ENCODE results near the gene ADA. TPM values are rescaled to one million over a fixed set of nuclear protein-coding genes. Genes with fewer than 3 reads are reported as not detected.
A peak's percentile ranks its signal among the peaks of the same experiment; 100 is the strongest.

ADA gene
- polyA plus RNA-seq, 4 donors, result 4.3 to 135 (median 101) TPM

DNA sequence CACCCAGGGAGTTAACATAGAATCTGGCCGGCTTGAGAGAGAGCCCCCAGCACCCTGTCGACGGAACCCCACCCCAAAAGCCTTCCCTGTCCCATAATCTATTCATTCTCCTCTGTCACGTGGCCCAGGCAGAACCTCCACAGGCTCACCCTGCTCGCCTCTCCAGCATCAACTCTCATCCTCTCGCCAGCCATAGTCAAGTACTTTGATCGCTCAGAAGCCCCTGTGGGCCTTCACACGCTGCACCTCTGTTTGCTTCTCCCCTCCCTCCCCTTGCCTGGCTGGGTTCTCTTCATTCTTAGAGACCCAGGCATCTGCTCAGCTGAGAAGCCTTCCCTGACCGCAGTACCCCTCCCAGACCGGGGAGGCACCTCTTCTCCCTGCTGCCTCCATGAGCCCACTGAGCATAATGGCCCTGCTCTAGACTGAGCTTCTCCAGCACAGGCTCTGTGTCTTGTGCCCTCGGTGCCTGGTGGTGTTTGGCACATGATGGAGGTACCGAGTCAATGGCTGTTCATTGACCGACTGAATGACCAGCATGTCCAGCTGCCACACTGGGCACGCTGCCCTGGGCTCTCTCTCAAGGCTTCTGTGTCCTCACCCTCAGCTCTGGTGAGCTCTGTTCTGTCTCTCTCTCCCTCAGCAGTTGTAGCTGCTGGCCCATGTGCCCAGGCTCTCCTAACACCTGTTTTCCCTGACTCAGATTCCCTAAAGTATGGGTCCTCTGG lies 35.5 kb downstream of the ADA start:
- DNase-seq (no peak), FAIRE-seq (no peak)
- Histone ChIP-seq H3K27ac (ENCODE audit: low read depth in 1 of 3, low read length in 2 of 3) (peak overlapping the region in 1 of 3 donors; percentile 18), H3K4me3 (ENCODE audit: low read depth in 1 of 3, low read length in 3 of 3) (no peak overlapping the region), H3K4me1 (ENCODE audit: control insufficient read depth in 3 of 3, insufficient read depth in 2 of 3, low read depth in 1 of 3, low read length in 2 of 3) (peaks cover 0 to 6% (median 2%) of the 10 kb centered on the region in 3 donors), H3K27me3 (ENCODE audit: control insufficient read depth in 3 of 3, insufficient read depth in 3 of 3, low read length in 3 of 3) (no peaks in the 10 kb centered on the region), H3K36me3 (ENCODE audit: control insufficient read depth in 3 of 3, insufficient read depth in 2 of 3, low read depth in 1 of 3, low read length in 3 of 3) (peaks cover 12 to 72% (median 18%) of the 10 kb centered on the region in 3 donors), H3K9me3 (ENCODE audit: control insufficient read depth in 2 of 2, insufficient read depth in 1 of 2, low read depth in 1 of 2, low read length in 1 of 2) (no peaks in the 10 kb centered on the region)
- WGBS, 3 donors, result 82 to 97% (median 92%) methylated on average over 14 of the region's 14 CpGs

DNA sequence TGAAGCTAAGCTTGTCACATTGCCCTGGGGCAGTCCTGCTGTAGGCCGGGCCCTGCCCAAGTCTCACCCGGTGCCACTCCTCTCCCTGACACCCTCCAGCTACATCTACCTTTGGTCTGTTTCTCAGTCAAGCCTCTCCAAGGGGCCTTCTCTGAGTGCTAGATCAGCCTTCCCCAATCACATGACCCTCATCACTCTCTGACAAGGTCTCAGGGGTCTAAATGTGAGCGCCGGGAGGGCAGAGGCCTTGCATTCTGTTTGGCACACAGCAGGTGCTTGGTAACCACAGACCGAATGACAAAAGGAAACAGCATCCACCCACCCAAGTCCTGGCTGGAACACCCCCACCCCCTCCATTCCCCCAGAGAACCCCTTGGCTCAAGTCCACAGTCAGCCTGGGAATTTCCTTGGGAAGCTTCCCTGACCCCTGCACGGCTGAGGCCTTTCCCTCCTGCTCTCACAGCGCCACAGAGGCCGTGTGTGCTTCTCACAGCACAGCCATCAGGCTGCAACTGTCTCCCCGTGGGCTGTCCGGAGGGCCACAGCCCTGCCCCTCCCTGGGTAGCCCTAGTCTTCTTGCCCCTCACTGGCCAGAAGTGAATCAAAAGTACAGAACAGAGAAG lies 36.2 kb downstream of the ADA start:
- no peaks in the 10 kb centered on the region for H3K9me3 ChIP-seq (ENCODE audit: control insufficient read depth in 2 of 2, insufficient read depth in 1 of 2, low read depth in 1 of 2, low read length in 1 of 2)
- no peaks in the 10 kb centered on the region for H3K27me3 ChIP-seq (ENCODE audit: control insufficient read depth in 3 of 3, insufficient read depth in 3 of 3, low read length in 3 of 3)
- no peak for FAIRE-seq
- DNase-seq, result no peak
- peaks cover 6 to 66% (median 14%) of the 10 kb centered on the region in 3 donors for H3K36me3 ChIP-seq (ENCODE audit: control insufficient read depth in 3 of 3, insufficient read depth in 2 of 3, low read depth in 1 of 3, low read length in 3 of 3)
- H3K27ac ChIP-seq (ENCODE audit: low read depth in 1 of 3, low read length in 2 of 3), result peak overlapping the region in 1 of 3 donors; percentile 36
- no peak overlapping the region for H3K4me3 ChIP-seq (ENCODE audit: low read depth in 1 of 3, low read length in 3 of 3)
- H3K4me1 ChIP-seq (ENCODE audit: control insufficient read depth in 3 of 3, insufficient read depth in 2 of 3, low read depth in 1 of 3, low read length in 2 of 3), result peaks cover 0 to 7% (median 2%) of the 10 kb centered on the region in 3 donors
- 53 to 83% (median 72%) methylated on average over 10 of the region's 10 CpGs for WGBS, 3 donors

DNA sequence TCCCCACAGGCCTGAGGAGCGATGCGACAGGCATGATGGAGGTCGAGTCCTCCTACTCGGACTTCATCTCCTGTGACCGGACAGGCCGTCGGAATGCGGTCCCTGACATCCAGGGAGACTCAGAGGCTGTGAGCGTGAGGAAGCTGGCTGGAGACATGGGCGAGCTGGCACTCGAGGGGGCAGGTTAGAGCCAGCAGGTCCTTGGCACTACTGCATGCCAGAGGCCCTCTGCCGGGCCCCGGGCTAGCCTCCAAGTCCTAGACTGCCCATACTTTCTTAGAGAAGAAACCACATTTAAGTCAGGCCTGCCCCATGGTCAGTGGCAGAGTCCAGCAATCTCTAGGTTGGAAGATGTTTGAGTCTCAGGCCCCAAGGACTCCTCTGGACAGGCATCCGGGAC lies 37.0 kb downstream of the ADA start:
- peaks cover 6 to 58% (median 11%) of the 10 kb centered on the region in 3 donors for H3K36me3 ChIP-seq (ENCODE audit: control insufficient read depth in 3 of 3, insufficient read depth in 2 of 3, low read depth in 1 of 3, low read length in 3 of 3)
- no peaks in the 10 kb centered on the region for H3K9me3 ChIP-seq (ENCODE audit: control insufficient read depth in 2 of 2, insufficient read depth in 1 of 2, low read depth in 1 of 2, low read length in 1 of 2)
- FAIRE-seq (no peak), DNase-seq (no peak)
- H3K4me3 ChIP-seq (ENCODE audit: low read depth in 1 of 3, low read length in 3 of 3), result no peak overlapping the region
- 84 to 94% (median 90%) methylated on average over 13 to 14 of the region's 14 CpGs for WGBS, 3 donors
- no peaks in the 10 kb centered on the region for H3K27me3 ChIP-seq (ENCODE audit: control insufficient read depth in 3 of 3, insufficient read depth in 3 of 3, low read length in 3 of 3)
- H3K27ac ChIP-seq (ENCODE audit: low read depth in 1 of 3, low read length in 2 of 3), result peak overlapping the region in 1 of 3 donors; percentile 36
- peaks cover 0 to 12% (median 2%) of the 10 kb centered on the region in 3 donors for H3K4me1 ChIP-seq (ENCODE audit: control insufficient read depth in 3 of 3, insufficient read depth in 2 of 3, low read depth in 1 of 3, low read length in 2 of 3)

DNA sequence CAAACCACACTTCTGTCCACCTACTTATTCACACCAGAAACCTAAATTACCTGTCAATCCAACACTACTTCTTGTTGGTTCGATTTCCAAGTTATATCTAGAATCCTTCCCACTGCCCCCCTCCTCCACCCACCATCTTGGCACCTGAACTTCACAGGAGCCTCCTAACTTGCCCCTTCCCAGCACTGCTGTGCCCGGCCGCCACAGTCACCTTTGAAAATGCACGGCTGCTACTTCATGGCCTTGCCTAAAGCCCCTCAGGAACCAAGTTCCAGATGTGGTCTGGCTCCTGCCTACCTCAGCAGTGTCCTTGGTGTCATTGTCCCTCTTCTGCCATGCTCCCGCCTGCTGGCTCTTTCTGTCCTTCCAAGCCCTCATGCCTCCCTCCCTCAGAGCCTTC lies 37.9 kb downstream of the ADA start:
- peaks cover 0 to 18% (median 2%) of the 10 kb centered on the region in 3 donors for H3K4me1 ChIP-seq (ENCODE audit: control insufficient read depth in 3 of 3, insufficient read depth in 2 of 3, low read depth in 1 of 3, low read length in 2 of 3)
- H3K27me3 ChIP-seq (ENCODE audit: control insufficient read depth in 3 of 3, insufficient read depth in 3 of 3, low read length in 3 of 3), result no peaks in the 10 kb centered on the region
- H3K36me3 ChIP-seq (ENCODE audit: control insufficient read depth in 3 of 3, insufficient read depth in 2 of 3, low read depth in 1 of 3, low read length in 3 of 3), result peaks cover 6 to 51% (median 10%) of the 10 kb centered on the region in 3 donors
- FAIRE-seq (no peak), DNase-seq (no peak)
- H3K4me3 ChIP-seq (ENCODE audit: low read depth in 1 of 3, low read length in 3 of 3), result no peak overlapping the region
- 94 to 97% (median 96%) methylated on average over 5 of the region's 5 CpGs for WGBS, 3 donors
- no peaks in the 10 kb centered on the region for H3K9me3 ChIP-seq (ENCODE audit: control insufficient read depth in 2 of 2, insufficient read depth in 1 of 2, low read depth in 1 of 2, low read length in 1 of 2)
- no peak overlapping the region for H3K27ac ChIP-seq (ENCODE audit: low read depth in 1 of 3, low read length in 2 of 3)

DNA sequence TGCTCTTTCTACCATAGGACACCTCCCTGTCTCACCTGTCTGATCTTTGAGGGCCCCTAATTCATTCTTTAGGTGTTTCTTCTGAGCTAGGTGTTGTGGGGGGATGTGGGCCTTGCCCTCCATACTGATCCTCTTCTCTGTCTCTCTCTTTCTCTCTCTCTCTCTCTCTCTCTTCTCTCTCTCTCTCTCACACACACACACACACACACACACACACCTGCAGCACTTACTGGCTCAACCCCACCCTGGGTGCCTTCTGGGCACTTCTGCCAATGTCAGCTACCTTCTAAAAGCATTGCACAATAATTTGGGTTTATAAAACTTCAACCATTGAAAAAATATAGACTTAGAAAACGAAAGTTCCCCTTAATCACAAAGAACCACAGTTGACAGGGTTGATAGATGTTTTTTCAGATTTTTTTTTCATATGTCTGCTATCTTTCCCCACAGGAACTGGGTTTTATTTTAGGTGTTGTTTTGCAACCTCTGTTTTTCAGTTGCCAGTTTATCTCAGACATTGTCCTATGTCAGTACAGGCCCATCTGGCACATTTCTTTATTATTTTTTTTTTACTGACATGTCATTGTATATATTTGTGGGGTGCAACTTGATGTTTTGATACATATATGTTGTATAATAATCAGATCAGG lies 41.1 kb downstream of the ADA start:
- Histone ChIP-seq H3K36me3 (ENCODE audit: control insufficient read depth in 3 of 3, insufficient read depth in 2 of 3, low read depth in 1 of 3, low read length in 3 of 3) (peaks cover 4 to 24% (median 6%) of the 10 kb centered on the region in 3 donors), H3K4me1 (ENCODE audit: control insufficient read depth in 3 of 3, insufficient read depth in 2 of 3, low read depth in 1 of 3, low read length in 2 of 3) (peaks cover 0 to 12% (median 2%) of the 10 kb centered on the region in 3 donors), H3K27ac (ENCODE audit: low read depth in 1 of 3, low read length in 2 of 3) (peak overlapping the region in 1 of 3 donors; percentile 24), H3K4me3 (ENCODE audit: low read depth in 1 of 3, low read length in 3 of 3) (no peak overlapping the region), H3K9me3 (ENCODE audit: control insufficient read depth in 2 of 2, insufficient read depth in 1 of 2, low read depth in 1 of 2, low read length in 1 of 2) (peaks cover 0 to 4% of the 10 kb centered on the region in 2 donors), H3K27me3 (ENCODE audit: control insufficient read depth in 3 of 3, insufficient read depth in 3 of 3, low read length in 3 of 3) (no peaks in the 10 kb centered on the region)
- FAIRE-seq (no peak), DNase-seq (peak in 1 of 2 donors; percentile 30)
- 0 to 7% (median 0%) methylated on average over 1 of the region's 1 CpG for WGBS, 3 donors

DNA sequence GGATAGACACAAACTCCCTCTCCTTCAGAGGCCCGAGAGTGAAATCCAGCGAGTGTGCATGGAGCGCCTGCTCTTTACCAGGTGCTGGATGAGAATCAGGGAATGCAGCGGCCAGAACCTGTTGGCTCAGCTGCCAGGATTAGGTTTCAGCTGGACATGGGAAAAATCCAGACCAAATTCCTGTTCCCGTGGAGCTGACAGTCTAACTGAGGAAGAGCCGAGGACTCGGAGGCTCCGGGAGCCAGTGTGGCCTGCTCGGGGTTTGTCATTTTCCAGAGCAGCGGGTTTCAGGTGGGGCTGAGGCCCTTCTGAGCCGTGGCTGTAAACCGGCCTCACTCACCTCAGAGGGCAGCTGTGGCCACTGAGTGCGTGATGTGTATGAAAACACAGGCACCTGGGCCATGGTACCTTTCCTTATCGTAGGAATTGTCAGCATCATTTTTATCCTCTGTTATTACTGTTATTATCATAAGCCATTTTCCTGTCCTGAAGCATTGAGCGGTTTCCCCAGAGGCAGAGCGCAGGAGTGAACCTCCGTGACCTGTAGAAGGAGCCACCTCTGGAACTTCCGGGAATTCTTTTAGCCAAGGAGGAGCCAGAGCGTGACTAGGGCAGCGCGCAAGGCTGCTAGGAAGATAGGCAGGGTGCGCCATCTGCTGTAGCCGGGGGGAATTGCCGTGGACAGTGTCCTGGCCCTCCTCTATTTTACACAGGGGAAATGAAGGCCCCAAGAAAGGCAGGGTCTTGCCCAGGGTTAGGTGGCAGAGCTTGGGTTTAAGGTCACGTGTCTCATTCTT lies 41.8 kb downstream of the ADA start:
- no peak for FAIRE-seq
- Histone ChIP-seq H3K9me3 (ENCODE audit: control insufficient read depth in 2 of 2, insufficient read depth in 1 of 2, low read depth in 1 of 2, low read length in 1 of 2) (peaks cover 0 to 4% of the 10 kb centered on the region in 2 donors), H3K4me1 (ENCODE audit: control insufficient read depth in 3 of 3, insufficient read depth in 2 of 3, low read depth in 1 of 3, low read length in 2 of 3) (peaks cover 0 to 12% (median 0%) of the 10 kb centered on the region in 3 donors), H3K27me3 (ENCODE audit: control insufficient read depth in 3 of 3, insufficient read depth in 3 of 3, low read length in 3 of 3) (no peaks in the 10 kb centered on the region), H3K4me3 (ENCODE audit: low read depth in 1 of 3, low read length in 3 of 3) (peak overlapping the region in 1 of 3 donors; percentile 16), H3K27ac (ENCODE audit: low read depth in 1 of 3, low read length in 2 of 3) (peak overlapping the region; percentile 38 to 72 (median 69)), H3K36me3 (ENCODE audit: control insufficient read depth in 3 of 3, insufficient read depth in 2 of 3, low read depth in 1 of 3, low read length in 3 of 3) (peaks cover 4 to 16% (median 6%) of the 10 kb centered on the region in 3 donors)
- WGBS, 3 donors, result 21 to 29% (median 24%) methylated on average over 25 of the region's 25 CpGs
- peak; percentile 94 to 95 for DNase-seq

DNA sequence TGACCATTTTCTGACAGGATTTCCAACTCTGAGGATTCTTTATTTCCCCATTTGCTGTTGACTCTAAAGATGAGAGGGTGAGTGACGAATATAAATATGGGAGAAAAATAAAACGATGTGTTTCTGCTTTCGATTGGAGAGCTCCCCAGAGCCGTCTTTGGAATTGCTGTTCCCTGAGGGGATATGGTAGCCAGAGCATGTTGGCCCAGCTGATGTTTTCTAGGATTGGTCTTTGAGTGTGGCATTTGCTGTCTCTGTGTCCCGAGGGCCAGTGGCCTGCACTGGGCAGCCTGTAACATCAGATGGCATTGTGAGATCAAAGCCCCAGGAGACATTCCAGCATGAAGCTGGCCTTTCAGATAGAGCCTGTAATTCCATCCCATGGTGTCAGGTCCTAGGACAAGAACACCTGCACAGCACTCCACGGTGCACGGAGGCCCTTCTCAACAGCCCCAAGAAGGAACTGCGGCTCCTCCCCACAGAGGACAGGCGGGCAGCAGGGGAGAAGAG lies 42.4 kb downstream of the ADA start:
- DNase-seq (no peak), FAIRE-seq (no peak)
- H3K9me3 ChIP-seq (ENCODE audit: control insufficient read depth in 2 of 2, insufficient read depth in 1 of 2, low read depth in 1 of 2, low read length in 1 of 2), result peaks cover 0 to 4% of the 10 kb centered on the region in 2 donors
- H3K4me3 ChIP-seq (ENCODE audit: low read depth in 1 of 3, low read length in 3 of 3), result no peak overlapping the region
- H3K4me1 ChIP-seq (ENCODE audit: control insufficient read depth in 3 of 3, insufficient read depth in 2 of 3, low read depth in 1 of 3, low read length in 2 of 3), result peaks cover 0 to 12% (median 0%) of the 10 kb centered on the region in 3 donors
- 73 to 88% (median 77%) methylated on average over 9 of the region's 9 CpGs for WGBS, 3 donors
- peaks cover 2 to 11% (median 4%) of the 10 kb centered on the region in 3 donors for H3K36me3 ChIP-seq (ENCODE audit: control insufficient read depth in 3 of 3, insufficient read depth in 2 of 3, low read depth in 1 of 3, low read length in 3 of 3)
- H3K27ac ChIP-seq (ENCODE audit: low read depth in 1 of 3, low read length in 2 of 3), result peak overlapping the region in 2 of 3 donors; percentile 69 to 72
- H3K27me3 ChIP-seq (ENCODE audit: control insufficient read depth in 3 of 3, insufficient read depth in 3 of 3, low read length in 3 of 3), result no peaks in the 10 kb centered on the region

All from small intestine (tissue), 7 donors.